Peyer's patch (tissue), 4 donors: ENCODE results near the gene KDELR3.

ENCODE experiments used
- POLR2A ChIP-seq, 2 donors: fragments of 450-650 bp; IDR thresholded peaks; one replicate each; pipeline ENCODE4 v1.5.1; 2017; ENCODE audit warnings: antibody characterized with exemption in 2 of 2, mild to moderate bottlenecking in 2 of 2, moderate library complexity in 2 of 2
- TF ChIP-seq, protein P1 (sequence below), 6 experiments: fragments of 450-650 bp in 4 of 6; fragments of 200-600 bp in 2 of 6; sonication (generic) in 1 of 6; IDR thresholded peaks; one replicate each; pipeline ENCODE4 v1.5.1; 2017 to 2019; ENCODE audit warnings: antibody characterized with exemption in 6 of 6, mild to moderate bottlenecking in 3 of 6, moderate library complexity in 1 of 6

DNA sequence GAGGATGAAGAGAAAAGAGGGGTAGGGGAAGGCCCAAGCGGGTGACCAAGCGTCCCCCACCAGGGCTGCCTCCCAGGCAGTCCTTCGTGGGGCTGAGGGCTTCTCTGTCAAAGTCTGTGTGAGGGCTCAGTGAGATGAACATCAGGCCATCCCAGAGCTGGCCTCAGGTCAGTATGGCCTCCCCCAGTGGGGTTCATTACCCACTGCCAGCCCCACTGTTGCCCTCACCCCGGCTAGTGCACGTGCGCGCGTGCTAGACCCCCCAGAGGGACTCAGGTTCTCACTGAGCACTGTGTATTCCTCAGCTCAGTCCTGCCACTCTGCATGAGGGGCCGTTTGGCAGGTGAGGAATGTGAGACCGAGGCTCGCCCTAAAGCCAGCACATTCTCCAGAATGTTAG is 3.3 kb downstream of the KDELR3 start:
- TF ChIP-seq, protein P1, sequence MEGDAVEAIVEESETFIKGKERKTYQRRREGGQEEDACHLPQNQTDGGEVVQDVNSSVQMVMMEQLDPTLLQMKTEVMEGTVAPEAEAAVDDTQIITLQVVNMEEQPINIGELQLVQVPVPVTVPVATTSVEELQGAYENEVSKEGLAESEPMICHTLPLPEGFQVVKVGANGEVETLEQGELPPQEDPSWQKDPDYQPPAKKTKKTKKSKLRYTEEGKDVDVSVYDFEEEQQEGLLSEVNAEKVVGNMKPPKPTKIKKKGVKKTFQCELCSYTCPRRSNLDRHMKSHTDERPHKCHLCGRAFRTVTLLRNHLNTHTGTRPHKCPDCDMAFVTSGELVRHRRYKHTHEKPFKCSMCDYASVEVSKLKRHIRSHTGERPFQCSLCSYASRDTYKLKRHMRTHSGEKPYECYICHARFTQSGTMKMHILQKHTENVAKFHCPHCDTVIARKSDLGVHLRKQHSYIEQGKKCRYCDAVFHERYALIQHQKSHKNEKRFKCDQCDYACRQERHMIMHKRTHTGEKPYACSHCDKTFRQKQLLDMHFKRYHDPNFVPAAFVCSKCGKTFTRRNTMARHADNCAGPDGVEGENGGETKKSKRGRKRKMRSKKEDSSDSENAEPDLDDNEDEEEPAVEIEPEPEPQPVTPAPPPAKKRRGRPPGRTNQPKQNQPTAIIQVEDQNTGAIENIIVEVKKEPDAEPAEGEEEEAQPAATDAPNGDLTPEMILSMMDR (IDR thresholded peaks at IDR 0.05) = no peak
- TF ChIP-seq POLR2A (IDR thresholded peaks at IDR 0.05) = no peak
